CD4-positive, alpha-beta T cell treated with Interleukin-6 for 4 hours (primary cell): Measurements from ENCODE around the gene MMP3.

ENCODE experiments used
- DNase-seq: peaks from one replicate; pipeline ENCODE4 v3.0.0-alpha.2; 2020; ENCODE audit warnings: mixed read lengths

Gene MMP3

GRCh38 chr11:102831489-102832440 lies 11.6 kb downstream of the MMP3 start:
- no peak for DNase-seq

- DNase-seq, result no peak
Measured at GRCh38 chr11:102831128-102831488, 12.3 kb downstream of the MMP3 start.

DNA sequence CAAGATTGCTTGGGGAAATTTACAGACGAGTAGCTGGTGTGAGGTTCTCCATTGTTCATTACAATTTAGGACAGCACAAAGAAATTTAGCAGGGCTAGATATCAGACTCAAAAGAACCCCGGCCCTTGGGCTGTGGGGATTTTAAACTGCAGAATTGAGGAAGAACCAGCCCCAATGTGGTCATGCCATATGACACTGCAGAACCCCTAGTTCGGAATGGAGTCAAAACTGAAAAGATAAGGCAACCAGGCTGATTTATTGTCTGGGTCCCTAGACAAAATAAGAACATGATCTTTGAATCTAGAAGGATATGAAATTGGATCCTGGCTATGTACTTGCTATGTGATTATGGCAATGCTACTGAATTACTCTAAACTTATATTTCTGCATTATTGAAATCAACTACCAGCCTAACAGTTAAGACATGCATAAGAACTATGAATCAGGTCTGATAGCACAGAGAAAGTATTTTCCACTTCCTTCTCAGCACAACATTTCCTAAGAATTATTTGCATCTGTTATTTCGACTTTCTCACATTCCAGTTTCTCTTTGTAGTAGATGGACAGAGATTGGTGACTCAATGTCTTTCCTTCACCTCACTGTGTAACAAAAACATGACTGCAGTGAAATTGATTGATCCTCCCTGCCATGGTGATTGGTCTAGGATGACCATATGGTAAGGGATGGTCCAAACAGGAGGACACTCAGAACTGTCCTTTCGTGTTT lies 13.2 kb downstream of the MMP3 start:
- no peak for DNase-seq

GRCh38 chr11:102829316-102830000 lies 14.0 kb downstream of the MMP3 start:
- no peak for DNase-seq

- no peak for DNase-seq
Measured at GRCh38 chr11:102824556-102824955, 18.9 kb downstream of the MMP3 start.

GRCh38 chr11:102819491-102819890 lies 23.9 kb downstream of the MMP3 start:
- no peak for DNase-seq

DNA sequence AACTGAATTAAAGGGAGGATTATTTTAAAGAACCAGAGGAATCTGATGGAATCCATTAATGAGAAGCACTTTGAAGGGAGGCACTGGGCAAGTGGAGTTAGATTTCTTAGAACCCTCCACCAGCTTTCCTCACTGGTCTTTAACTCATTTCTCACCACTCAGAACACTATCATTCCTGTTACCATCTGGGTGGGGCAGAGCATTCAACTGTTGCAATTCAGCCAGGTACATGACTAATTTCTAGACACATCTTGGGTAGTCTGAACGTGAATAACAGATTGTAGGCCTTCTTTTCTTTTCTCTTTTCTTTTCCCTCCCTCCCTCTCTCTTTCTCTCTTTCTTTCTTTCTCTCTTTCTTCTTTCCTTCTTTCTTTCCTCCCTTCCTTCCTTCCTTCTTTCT lies 29.9 kb downstream of the MMP3 start:
- DNase-seq, result no peak

DNA sequence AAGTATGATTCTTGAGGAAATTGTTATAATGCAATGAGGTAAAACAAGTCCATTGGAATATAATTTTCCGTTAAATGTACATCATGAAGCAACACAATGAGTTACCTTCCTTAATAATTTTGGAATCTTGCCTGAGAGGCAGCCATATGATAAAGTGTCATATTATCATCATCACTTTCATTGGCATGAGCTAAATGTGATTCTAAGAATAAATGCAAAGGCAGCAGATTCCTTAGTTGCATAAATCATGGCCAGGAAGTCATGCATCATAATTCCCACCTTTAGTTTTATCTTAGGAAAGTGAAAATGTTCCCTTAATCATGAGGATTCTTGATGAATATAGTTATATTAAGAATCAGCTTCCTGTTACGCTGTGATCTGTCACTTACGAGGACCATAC lies 31.2 kb downstream of the MMP3 start:
- DNase-seq, result no peak

DNA sequence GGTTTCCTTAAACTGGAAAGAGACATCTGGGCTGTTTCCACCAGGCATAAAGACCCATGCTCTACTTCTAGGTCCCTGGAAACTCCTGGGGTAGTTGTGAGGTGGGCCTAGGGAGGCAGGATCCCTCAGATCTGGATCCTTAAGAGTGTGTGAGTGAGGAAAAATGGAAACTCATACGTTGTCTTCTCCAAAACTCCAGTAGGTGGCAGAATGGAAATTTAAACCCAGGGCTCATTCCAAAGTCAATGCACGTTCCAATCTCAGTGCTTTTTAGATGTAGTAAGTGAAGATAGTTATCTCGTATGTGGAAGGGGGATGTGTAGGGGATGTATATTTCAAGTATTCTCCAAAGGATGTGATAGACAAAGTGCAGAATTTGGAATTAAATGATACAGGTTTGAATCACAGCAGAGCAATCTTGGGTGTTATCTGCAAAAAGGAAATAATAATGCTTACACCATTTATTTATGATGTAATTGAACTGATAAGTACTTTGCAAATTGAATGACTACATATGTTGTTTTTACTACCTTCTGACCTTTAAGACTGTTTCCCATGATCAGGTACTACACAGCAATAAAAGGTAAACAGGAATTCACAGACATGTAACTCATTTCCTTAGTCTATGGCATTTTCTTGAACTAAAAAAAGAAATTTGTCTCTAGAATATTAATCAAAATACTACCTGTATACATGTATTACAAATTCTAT lies 32.3 kb downstream of the MMP3 start:
- DNase-seq, result no peak

GRCh38 chr11:102809971-102810370 lies 33.4 kb downstream of the MMP3 start:
- no peak for DNase-seq

- DNase-seq, result no peak
Measured at GRCh38 chr11:102807921-102808320, 35.5 kb downstream of the MMP3 start.

DNA sequence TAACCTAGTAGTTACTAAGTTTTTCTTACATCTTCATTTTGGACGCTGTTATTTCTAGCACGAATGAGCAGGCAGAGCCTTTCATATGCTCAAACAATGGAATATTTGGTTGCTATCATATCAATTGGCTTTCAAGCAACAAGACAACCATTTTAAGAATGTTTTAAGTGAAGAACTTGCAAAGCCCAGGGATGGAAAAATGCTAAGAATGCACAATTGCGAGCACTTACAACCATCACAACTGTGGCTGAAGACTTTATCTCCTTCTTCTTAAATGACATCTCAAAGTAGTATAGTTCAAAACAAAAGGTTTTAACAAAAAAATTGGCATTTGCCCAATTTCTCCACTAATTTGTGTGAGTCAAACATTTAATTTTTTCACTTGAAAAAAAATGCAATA lies 37.1 kb downstream of the MMP3 start:
- no peak for DNase-seq

DNA sequence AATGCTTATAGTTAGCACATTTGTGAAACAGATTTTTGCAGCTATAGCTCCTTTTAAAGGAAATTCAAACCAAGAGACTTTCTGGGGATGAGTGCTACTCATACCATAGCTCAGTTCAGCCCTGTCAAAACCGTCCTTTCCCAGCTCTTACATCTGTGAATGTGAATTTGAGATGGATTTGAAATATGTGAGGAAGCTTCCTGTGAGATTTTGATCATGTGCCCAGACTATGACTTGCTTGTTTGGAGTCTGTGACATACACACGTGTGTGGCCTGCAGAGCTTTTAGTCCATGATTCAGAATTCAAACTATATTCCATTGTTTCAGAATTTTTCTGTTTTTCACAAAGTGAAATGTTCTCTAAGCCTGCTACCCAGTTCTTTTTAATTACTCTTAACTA lies 41.1 kb downstream of the MMP3 start:
- DNase-seq, result no peak

DNA sequence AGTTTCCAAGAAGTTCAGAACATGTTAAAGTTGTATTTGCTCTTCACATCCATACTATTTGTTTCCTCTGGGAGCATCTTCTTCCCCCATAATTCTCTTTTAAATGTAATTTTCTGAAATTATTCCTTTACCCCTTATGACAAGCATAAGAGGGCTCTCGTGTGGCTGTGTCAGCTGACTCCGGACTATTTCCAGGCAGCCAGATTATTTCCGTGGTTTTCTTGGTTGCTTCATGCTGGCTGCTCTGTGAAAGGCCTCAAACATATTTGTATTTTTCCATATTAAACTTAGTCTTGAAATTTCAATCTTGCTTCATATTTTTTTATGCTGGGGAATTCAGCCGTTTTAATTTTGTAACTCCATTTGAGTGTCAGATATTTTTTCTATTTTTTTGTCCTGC lies 42.6 kb downstream of the MMP3 start:
- no peak for DNase-seq

GRCh38 chr11:102799681-102800340 lies 43.6 kb downstream of the MMP3 start:
- DNase-seq, result no peak

DNA sequence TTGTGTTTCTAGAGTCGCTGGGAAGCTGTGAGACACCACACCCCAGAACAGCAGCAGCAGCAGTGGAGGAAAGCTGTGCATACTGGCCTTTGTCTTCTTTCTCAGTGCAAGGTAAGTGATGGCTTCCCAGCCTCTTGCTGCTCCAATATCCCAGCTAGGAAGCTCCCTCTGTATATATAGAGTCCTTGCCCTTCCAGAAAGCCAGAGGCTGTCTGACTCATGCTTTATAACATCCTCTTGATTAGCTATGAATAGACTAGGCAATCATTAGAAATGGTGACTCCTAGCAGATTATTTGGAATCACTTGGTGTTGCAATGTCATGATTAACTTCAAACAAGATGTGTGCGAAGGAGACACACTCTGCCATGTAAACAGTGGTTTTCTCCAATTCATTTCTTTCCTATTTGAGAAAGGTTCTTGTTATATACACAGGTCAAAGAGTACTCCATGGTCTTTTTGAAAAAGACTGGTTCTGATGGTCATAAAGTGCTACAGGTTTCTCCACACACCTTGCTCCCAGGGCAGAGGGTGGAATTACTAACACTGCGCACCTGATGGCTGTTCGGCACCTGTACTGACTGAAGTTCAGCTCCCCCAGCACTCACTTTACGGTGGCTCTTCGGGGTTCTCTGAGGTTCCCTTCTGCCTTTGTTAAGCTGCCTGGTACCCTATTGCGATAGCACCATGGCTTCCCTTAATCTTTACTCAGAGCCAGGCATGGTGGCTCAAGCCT lies 45.2 kb downstream of the MMP3 start, which contains the start of gene MMP1:
TSS of gene MMP1 (minus strand) at position 149 of the 735 bp plus-strand sequence. CDS start at position 81, 68 bp downstream.
- DNase-seq, result no peak

DNA sequence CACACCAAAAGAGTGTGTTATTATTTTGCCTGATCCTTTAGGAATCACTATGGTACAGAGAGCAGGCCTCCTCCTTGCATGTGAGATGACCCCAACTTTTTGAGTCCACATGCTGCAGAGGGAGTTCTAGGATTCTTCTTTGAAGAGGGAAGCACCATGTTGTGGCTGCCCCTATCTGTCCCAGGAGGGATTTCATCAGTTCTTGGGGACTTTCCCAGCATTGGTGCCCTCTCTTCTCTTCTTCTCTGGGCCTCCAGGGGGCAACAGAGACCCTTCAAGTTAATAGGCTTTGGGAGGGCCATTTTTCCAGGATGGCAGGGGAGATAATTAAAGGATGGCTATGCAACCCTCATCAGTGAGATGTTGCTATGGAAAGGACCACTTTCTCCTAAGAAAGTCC lies 49.0 kb downstream of the MMP3 start:
- no peak for DNase-seq

- DNase-seq, result no peak
Measured at GRCh38 chr11:102793677-102794290, 49.6 kb downstream of the MMP3 start.

DNA sequence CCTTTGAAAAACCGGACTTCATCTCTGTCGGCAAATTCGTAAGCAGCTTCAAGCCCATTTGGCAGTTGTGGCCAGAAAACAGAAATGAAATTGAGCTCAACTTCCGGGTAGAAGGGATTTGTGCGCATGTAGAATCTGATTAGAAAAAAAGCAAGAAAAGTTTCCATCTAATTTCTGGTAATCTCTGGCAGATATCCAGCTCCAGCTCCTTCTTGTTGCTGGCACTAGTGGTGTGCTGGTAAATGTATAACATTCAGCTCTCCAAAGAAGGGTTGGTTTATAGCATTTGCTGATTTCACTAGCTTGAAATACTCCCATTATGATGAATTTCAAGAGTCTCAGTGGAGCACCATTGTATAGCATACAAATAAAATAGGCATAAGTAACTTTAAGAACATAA lies 50.8 kb downstream of the MMP3 start:
- DNase-seq, result no peak

- no peak for DNase-seq
Measured at GRCh38 chr11:102791271-102792036, 52.0 kb downstream of the MMP3 start.
